GM18505 (cell line): ENCODE data around the gene IFITM2.
"Not testable (repeated sequence)": the region's sequence is repeated elsewhere in the genome, so short reads cannot be mapped to it uniquely, and the experiment has no call there.

Experiments
- ATAC-seq: cut with Tn5 transposase; IDR thresholded peaks from one replicate; pipeline ENCODE4 v1.9.1; 2021; ENCODE audit not compliant: unreplicated experiment
- POLR2A ChIP-seq: IDR thresholded peaks from 4 replicates; pipeline ENCODE4 v1.6.1; 2011; ENCODE audit warnings: borderline replicate concordance; ENCODE audit not compliant: insufficient read depth, insufficient read length; ENCODE audit errors: extremely low read depth

IFITM2 gene

GRCh38 chr11:326842-327580, 19.4 kb downstream of the IFITM2 start:
- peak; percentile 54 for ATAC-seq
- no peak for TF ChIP-seq POLR2A

GRCh38 chr11:327581-327923, 19.9 kb downstream of the IFITM2 start:
- ATAC-seq: no peak
- TF ChIP-seq POLR2A: no peak

- no peak for ATAC-seq
- TF ChIP-seq POLR2A: no peak
These were observed 20.4 kb downstream of the IFITM2 start for GRCh38 chr11:328012-328411.

- ATAC-seq: not testable (repeated sequence)
These were observed 21.0 kb downstream of the IFITM2 start for GRCh38 chr11:328516-329100.

GRCh38 chr11:329886-330253, 22.3 kb downstream of the IFITM2 start:
- TF ChIP-seq POLR2A: no peak

GRCh38 chr11:330307-330693, 22.7 kb downstream of the IFITM2 start:
- ATAC-seq: no peak
- no peak for TF ChIP-seq POLR2A

More at GRCh38 chr11:329886-330253, 22.3 kb downstream of the IFITM2 start:
- no peak for ATAC-seq

GRCh38 chr11:330694-331357, 23.2 kb downstream of the IFITM2 start:
- ATAC-seq: no peak
- no peak for TF ChIP-seq POLR2A

GRCh38 chr11:331358-332060, 23.9 kb downstream of the IFITM2 start:
- no peak for ATAC-seq
- no peak for TF ChIP-seq POLR2A

- ATAC-seq: no peak
- no peak for TF ChIP-seq POLR2A
These were observed 25.2 kb downstream of the IFITM2 start for GRCh38 chr11:332651-333480.

GRCh38 chr11:333616-334263, 26.1 kb downstream of the IFITM2 start:
- ATAC-seq: not testable (repeated sequence)

GRCh38 chr11:334264-334994, 26.8 kb downstream of the IFITM2 start:
- no peak for TF ChIP-seq POLR2A
- ATAC-seq: no peak
